Measurements from ENCODE around the gene RAB11FIP4. TPM values are rescaled to one million over a fixed set of nuclear protein-coding genes. Genes with fewer than 3 reads are reported as not detected.

The RAB11FIP4 gene
- total and polyA plus RNA-seq, 2 of the 13 experiments (the other 11 are each of a cell fraction or from before 2014, with no cell fraction given) = 28.0 to 89.3 TPM

GRCh38 chr17:31509805-31510177 lies 118.3 kb downstream of the RAB11FIP4 start:
- ChIA-PET CTCF (ENCODE audit: low intra/inter-chr PET ratio, low total read pairs) (no interaction called here), POLR2A (interaction anchor here (2.0 to 2.8 kb wide), 2 partner anchors 9 to 11 kb away, joined by 6 to 10 read pairs; no protein-coding TSS in a partner anchor)
- in situ Hi-C loops (cut with HindIII; ENCODE audit: extremely low pct_ligation_motif_present, low pct_unique_long_range_greater_than_20kb) = no loop called here
- intact Hi-C loops (cut with micrococcal nuclease; ENCODE audit: unreplicated experiment) = no loop called here
- no peak overlapping the region for H2AFZ ChIP-seq (ENCODE audit: low read length)
- no peak for DNase-seq (ENCODE audit: low spot score)
- no peak overlapping the region for H3K4me2 ChIP-seq (ENCODE audit: low read depth, low read length)
- H3K27me3 ChIP-seq (ENCODE audit: control insufficient read depth in 1 of 2, insufficient read depth in 2 of 2, low read length in 2 of 2) = no peaks in the 10 kb centered on the region
- H3K4me1 ChIP-seq (ENCODE audit: insufficient read depth, low read length) = peaks cover 79% of the 10 kb centered on the region
- no peak overlapping the region for H3K4me3 ChIP-seq (replicated peaks in 1 of 3; ENCODE audit: insufficient read depth in 1 of 3, low read depth in 2 of 3, low read length in 3 of 3)
- FAIRE-seq = no peak
- peaks cover 0 to 4% of the 10 kb centered on the region in 2 experiments; a peak in 2 of 5 replicates for H3K36me3 ChIP-seq (replicated peaks in 1 of 2; ENCODE audit: control insufficient read depth in 1 of 2, insufficient read depth in 2 of 2, low read length in 2 of 2)
- 100% methylated on average over 2 of the region's 5 CpGs for WGBS (ENCODE audit: low lambda C conversion rate)
- TF ChIP-seq, protein P1, sequence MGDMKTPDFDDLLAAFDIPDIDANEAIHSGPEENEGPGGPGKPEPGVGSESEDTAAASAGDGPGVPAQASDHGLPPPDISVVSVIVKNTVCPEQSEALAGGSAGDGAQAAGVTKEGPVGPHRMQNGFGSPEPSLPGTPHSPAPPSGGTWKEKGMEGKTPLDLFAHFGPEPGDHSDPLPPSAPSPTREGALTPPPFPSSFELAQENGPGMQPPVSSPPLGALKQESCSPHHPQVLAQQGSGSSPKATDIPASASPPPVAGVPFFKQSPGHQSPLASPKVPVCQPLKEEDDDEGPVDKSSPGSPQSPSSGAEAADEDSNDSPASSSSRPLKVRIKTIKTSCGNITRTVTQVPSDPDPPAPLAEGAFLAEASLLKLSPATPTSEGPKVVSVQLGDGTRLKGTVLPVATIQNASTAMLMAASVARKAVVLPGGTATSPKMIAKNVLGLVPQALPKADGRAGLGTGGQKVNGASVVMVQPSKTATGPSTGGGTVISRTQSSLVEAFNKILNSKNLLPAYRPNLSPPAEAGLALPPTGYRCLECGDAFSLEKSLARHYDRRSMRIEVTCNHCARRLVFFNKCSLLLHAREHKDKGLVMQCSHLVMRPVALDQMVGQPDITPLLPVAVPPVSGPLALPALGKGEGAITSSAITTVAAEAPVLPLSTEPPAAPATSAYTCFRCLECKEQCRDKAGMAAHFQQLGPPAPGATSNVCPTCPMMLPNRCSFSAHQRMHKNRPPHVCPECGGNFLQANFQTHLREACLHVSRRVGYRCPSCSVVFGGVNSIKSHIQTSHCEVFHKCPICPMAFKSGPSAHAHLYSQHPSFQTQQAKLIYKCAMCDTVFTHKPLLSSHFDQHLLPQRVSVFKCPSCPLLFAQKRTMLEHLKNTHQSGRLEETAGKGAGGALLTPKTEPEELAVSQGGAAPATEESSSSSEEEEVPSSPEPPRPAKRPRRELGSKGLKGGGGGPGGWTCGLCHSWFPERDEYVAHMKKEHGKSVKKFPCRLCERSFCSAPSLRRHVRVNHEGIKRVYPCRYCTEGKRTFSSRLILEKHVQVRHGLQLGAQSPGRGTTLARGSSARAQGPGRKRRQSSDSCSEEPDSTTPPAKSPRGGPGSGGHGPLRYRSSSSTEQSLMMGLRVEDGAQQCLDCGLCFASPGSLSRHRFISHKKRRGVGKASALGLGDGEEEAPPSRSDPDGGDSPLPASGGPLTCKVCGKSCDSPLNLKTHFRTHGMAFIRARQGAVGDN (CRISPR knock-in tag; IDR thresholded peaks at IDR 0.05) = peak; percentile 14; the same call in 1 of the 2 replicates
- TF ChIP-seq ZNF468 (CRISPR knock-in tag; IDR thresholded peaks at IDR 0.05) = no peak
- H3K9ac ChIP-seq (ENCODE audit: insufficient read depth, low read depth, low read length) = no peak overlapping the region
- no peak for ATAC-seq
- peaks cover 86% of the 10 kb centered on the region for H3K79me2 ChIP-seq (ENCODE audit: insufficient read depth, low read length)
- no TSS peak for BruUV-seq (replicated peaks)
- no peak overlapping the region for H3K27ac ChIP-seq (ENCODE audit: extremely low read length, insufficient read depth, low read length)
- no peaks in the 10 kb centered on the region for H3K9me3 ChIP-seq (ENCODE audit: low read length)
- H4K20me1 ChIP-seq (ENCODE audit: insufficient read depth, low read length) = no peaks in the 10 kb centered on the region

Measured in HepG2 (cell line).